GM23338 (cell line): Measurements from ENCODE around the gene TRIP4. TPM values are rescaled to one million over a fixed set of nuclear protein-coding genes. Genes with fewer than 3 reads are reported as not detected.

ENCODE experiments used
- ATAC-seq: fragments of 200-7000 bp; cut with Tn5 transposase; 3 replicates; pipeline ENCODE4 v1.9.1; 2020
- DNase-seq: peaks from one replicate; pipeline ENCODE4 v3.0.0-alpha.2; 2015; ENCODE audit warnings: low spot score
- H2AFZ ChIP-seq: fragments of 200-600 bp; sonication (generic); 2 replicates; pipeline ENCODE4 v1.8.0; 2016; ENCODE audit warnings: antibody characterized with exemption, mild to moderate bottlenecking, moderate library complexity
- H3F3A ChIP-seq: fragments of 200-600 bp; sonication (generic); replicated peaks from 2 replicates; pipeline ENCODE4 v1.8.0; 2017; ENCODE audit warnings: antibody characterized with exemption, mixed run types, low read depth
- H3K27ac ChIP-seq: fragments of 200-600 bp; sonication (generic); 2 replicates; pipeline ENCODE4 v1.6.1; 2016; ENCODE audit warnings: low read depth
- H3K27me3 ChIP-seq: fragments of 200-600 bp; sonication (generic); 2 replicates; pipeline ENCODE4 v1.8.0; 2016; ENCODE audit warnings: mild to moderate bottlenecking, mixed run types, moderate library complexity; ENCODE audit not compliant: insufficient read depth
- H3K36me3 ChIP-seq: fragments of 200-600 bp; sonication (generic); 2 replicates; pipeline ENCODE4 v1.8.0; 2016; ENCODE audit warnings: mild to moderate bottlenecking; ENCODE audit not compliant: insufficient read depth
- H3K4me1 ChIP-seq: fragments of 200-600 bp; sonication (generic); 2 replicates; pipeline ENCODE4 v1.8.0; 2016; ENCODE audit warnings: mild to moderate bottlenecking, moderate library complexity; ENCODE audit not compliant: insufficient read depth
- H3K4me2 ChIP-seq: fragments of 200-600 bp; sonication (generic); 2 replicates; pipeline ENCODE4 v1.7.1; 2017; ENCODE audit warnings: mixed run types
- H3K4me3 ChIP-seq: fragments of 200-600 bp; sonication (generic); 2 replicates; pipeline ENCODE4 v1.6.1; 2016; ENCODE audit warnings: mixed run types
- H3K79me2 ChIP-seq: fragments of 200-600 bp; sonication (generic); replicated peaks from 2 replicates; pipeline ENCODE4 v1.8.0; 2017; ENCODE audit warnings: mild to moderate bottlenecking; ENCODE audit not compliant: insufficient read depth
- H3K9me2 ChIP-seq: fragments of 200-600 bp; sonication (generic); 2 replicates; pipeline ENCODE4 v1.8.0; 2017; ENCODE audit not compliant: insufficient read depth
- H4K20me1 ChIP-seq: fragments of 200-600 bp; sonication (generic); replicated peaks from 2 replicates; pipeline ENCODE4 v1.8.0; 2017; ENCODE audit warnings: mild to moderate bottlenecking; ENCODE audit not compliant: insufficient read depth
- H3K27ac Mint-ChIP-seq: 2 replicates; pipeline ENCODE4 v1.8.0; 2020; ENCODE audit warnings: inconsistent platforms, mild to moderate bottlenecking, moderate library complexity, mixed read lengths
- H3K27me3 Mint-ChIP-seq: 3 replicates; pipeline ENCODE4 v1.8.0; 2022; ENCODE audit warnings: low read depth, mild to moderate bottlenecking, moderate library complexity, mixed read lengths, inconsistent platforms; ENCODE audit not compliant: insufficient read depth, poor library complexity
- H3K36me3 Mint-ChIP-seq: 3 replicates; pipeline ENCODE4 v1.8.0; 2021; ENCODE audit warnings: low read depth, mild to moderate bottlenecking, inconsistent platforms, moderate library complexity, mixed read lengths
- H3K4me1 Mint-ChIP-seq: 3 replicates; pipeline ENCODE4 v1.8.0; 2020; ENCODE audit warnings: mild to moderate bottlenecking, inconsistent platforms, mixed read lengths
- H3K4me3 Mint-ChIP-seq: 3 replicates; pipeline ENCODE4 v1.8.0; 2021; ENCODE audit warnings: moderate library complexity, mild to moderate bottlenecking, inconsistent platforms, mixed read lengths
- H3K9me3 Mint-ChIP-seq: 3 replicates; pipeline ENCODE4 v1.8.0; 2020; ENCODE audit warnings: moderate library complexity, mild to moderate bottlenecking, inconsistent platforms, mixed read lengths
- CREB1 ChIP-seq: fragments of 250-450 bp; sonication (Bioruptor Pico); IDR thresholded peaks from 2 replicates; pipeline ENCODE4 v1.5.0; 2020; ENCODE audit warnings: low read depth, mild to moderate bottlenecking, moderate library complexity
- CTCF ChIP-seq, 2 experiments: fragments of 200-600 bp in 1 of 2; sonication (generic) in 1 of 2; conservative IDR thresholded peaks; 2 replicates each; pipeline versions ENCODE4 v1.5.1 to v1.6.1; 2016 to 2017; ENCODE audit warnings: antibody characterized with exemption in 2 of 2, low read depth in 2 of 2, mild to moderate bottlenecking in 2 of 2, moderate library complexity in 1 of 2
- JUNB ChIP-seq: IDR thresholded peaks from one replicate; pipeline ENCODE4 v1.6.1; 2016; ENCODE audit warnings: antibody characterized with exemption; ENCODE audit not compliant: unreplicated experiment
- POLR2AphosphoS5 ChIP-seq: IDR thresholded peaks from 2 replicates; pipeline ENCODE4 v1.6.1; 2016; ENCODE audit warnings: antibody characterized with exemption, low read depth
- REST ChIP-seq: IDR thresholded peaks from one replicate; pipeline ENCODE4 v1.6.1; 2018; ENCODE audit warnings: antibody characterized with exemption; ENCODE audit not compliant: unreplicated experiment
- STAT1 ChIP-seq: IDR thresholded peaks from one replicate; pipeline ENCODE4 v1.6.1; 2016; ENCODE audit warnings: antibody characterized with exemption; ENCODE audit not compliant: unreplicated experiment
- ZNF114 ChIP-seq: fragments of 250-450 bp; sonication (Bioruptor Pico); IDR thresholded peaks from 2 replicates; pipeline ENCODE4 v1.5.0; 2020; ENCODE audit warnings: mild to moderate bottlenecking, moderate library complexity
- ZNF331 ChIP-seq: fragments of 250-450 bp; sonication (Bioruptor Pico); IDR thresholded peaks from 2 replicates; pipeline ENCODE4 v1.5.0; 2020; ENCODE audit warnings: low read depth, mild to moderate bottlenecking, moderate library complexity
- ZNF462 ChIP-seq: fragments of 250-450 bp; sonication (Bioruptor Pico); IDR thresholded peaks from 2 replicates; pipeline ENCODE4 v1.5.0; 2020; ENCODE audit warnings: mild to moderate bottlenecking, moderate library complexity
- polyA plus RNA-seq: library from polyadenylated mRNA; unstranded; fragments of >200 nt; fragmentation: Nextera tagmentation; extraction: Ambion mirVana; gene quantifications from 2 replicates; pipeline ENCODE4 v1.2.1, GENCODE V29; 2016
- total RNA-seq: library from RNA; depleted of rRNA; stranded (reverse); fragments of >200 nt; shearing (Covaris generic); gene quantifications from 2 replicates; pipeline ENCODE4 v1.2.3, GENCODE V29; 2014

Gene TRIP4
- total and polyA plus RNA-seq, 2 experiments from 2014 or later = 10.3 to 16.0 TPM

GRCh38 chr15:64456634-64457108 lies 69.0 kb downstream of the TRIP4 start:
- H3K4me2 ChIP-seq = no peak overlapping the region

GRCh38 chr15:64459066-64459781 lies 71.6 kb downstream of the TRIP4 start:
- Histone ChIP-seq H3K36me3 (no peaks in the 10 kb centered on the region), H3K4me2 (peak overlapping the region; percentile 78), H3K27me3 (no peaks in the 10 kb centered on the region), H3K9me2 (no peaks in the 10 kb centered on the region), H3K79me2 (peaks cover 31% of the 10 kb centered on the region), H3K4me3 (peak overlapping the region; percentile 51), H4K20me1 (peaks cover 16% of the 10 kb centered on the region), H3K4me1 (peaks cover 41% of the 10 kb centered on the region), H2AFZ (peak overlapping the region; percentile 80; the same call in 1 of the 2 replicates), H3F3A (peaks cover 9% of the 10 kb centered on the region; the same call in 1 of the 2 replicates), H3K27ac (no peak overlapping the region)
- H3K27ac Mint-ChIP-seq = no peak overlapping the region
- peak overlapping the region; percentile 76 for H3K4me3 Mint-ChIP-seq
- DNase-seq (no peak), ATAC-seq (no peak)
- H3K4me1 Mint-ChIP-seq = peaks cover 43% of the 10 kb centered on the region
- peaks cover 2% of the 10 kb centered on the region for H3K27me3 Mint-ChIP-seq
- H3K9me3 Mint-ChIP-seq = no peaks in the 10 kb centered on the region
- no peaks in the 10 kb centered on the region; the same call in 1 of the 3 replicates for H3K36me3 Mint-ChIP-seq
- TF ChIP-seq POLR2AphosphoS5 = no peak
- no peak for TF ChIP-seq ZNF331 (CRISPR knock-in tag)
- TF ChIP-seq STAT1 = no peak
- TF ChIP-seq ZNF114 (CRISPR knock-in tag) = no peak
- TF ChIP-seq REST = no peak
- no peak for TF ChIP-seq ZNF462 (CRISPR knock-in tag)
- no peak for TF ChIP-seq CTCF (conservative IDR thresholded peaks at IDR 0.05; ENCODE audit: low read depth in 2 of 2)
- no peak for TF ChIP-seq JUNB
- TF ChIP-seq CREB1 (CRISPR knock-in tag) = no peak

More at GRCh38 chr15:64456634-64457108, 69.0 kb downstream of the TRIP4 start:
- Histone ChIP-seq H3F3A (peaks cover 5% of the 10 kb centered on the region; the same call in 1 of the 2 replicates), H3K27me3 (no peaks in the 10 kb centered on the region), H3K27ac (no peak overlapping the region), H3K4me3 (no peak overlapping the region), H2AFZ (no peak overlapping the region), H3K36me3 (no peaks in the 10 kb centered on the region), H3K9me2 (no peaks in the 10 kb centered on the region), H4K20me1 (no peaks in the 10 kb centered on the region), H3K4me1 (peaks cover 25% of the 10 kb centered on the region), H3K79me2 (peaks cover 5% of the 10 kb centered on the region)
- no peaks in the 10 kb centered on the region; the same call in 1 of the 3 replicates for H3K36me3 Mint-ChIP-seq
- no peak overlapping the region for H3K27ac Mint-ChIP-seq
- no peak for DNase-seq
- no peak for TF ChIP-seq ZNF114 (CRISPR knock-in tag)
- TF ChIP-seq STAT1 = no peak
- H3K4me1 Mint-ChIP-seq = peaks cover 37% of the 10 kb centered on the region
- ATAC-seq = no peak
- no peaks in the 10 kb centered on the region for H3K9me3 Mint-ChIP-seq
- no peak overlapping the region for H3K4me3 Mint-ChIP-seq
- peaks cover 2% of the 10 kb centered on the region for H3K27me3 Mint-ChIP-seq
